Calu3 (cell line): ENCODE measurements around the gene BPHL. TPM values are rescaled to one million over a fixed set of nuclear protein-coding genes. Genes with fewer than 3 reads are reported as not detected.
"Not testable (repeated sequence)": the region's sequence is repeated elsewhere in the genome, so short reads cannot be mapped to it uniquely, and the experiment has no call there.

Source experiments
- BruUV-seq: library from RNA; stranded (reverse); fragments of 400-500 nt; replicated peaks from 2 replicates; lab custom pipeline; 2021; lab: Mats Ljungman, UMichigan
- CTCF ChIA-PET: fragments of 300-600 bp; sonication (Branson Sonifier 250); formaldehyde crosslinking; loops from one replicate; lab custom pipeline; 2022; ENCODE audit warnings: antibody characterized with exemption; lab: Charles Lee
- DNase-seq: peaks from one replicate; pipeline ENCODE4 v3.0.0; 2022
- H3K27ac Mint-ChIP-seq: one replicate; pipeline ENCODE4 v1.8.0; 2022; ENCODE audit warnings: mixed read lengths; ENCODE audit not compliant: unreplicated experiment
- H3K27me3 Mint-ChIP-seq: one replicate; pipeline ENCODE4 v1.8.0; 2022; ENCODE audit warnings: mixed read lengths; ENCODE audit not compliant: unreplicated experiment
- H3K36me3 Mint-ChIP-seq: one replicate; pipeline ENCODE4 v1.8.0; 2022; ENCODE audit warnings: mild to moderate bottlenecking, moderate library complexity, mixed read lengths; ENCODE audit not compliant: insufficient read depth, unreplicated experiment
- H3K4me1 Mint-ChIP-seq: one replicate; pipeline ENCODE4 v1.8.0; 2022; ENCODE audit warnings: mild to moderate bottlenecking, low read depth, mixed read lengths; ENCODE audit not compliant: unreplicated experiment
- H3K4me3 Mint-ChIP-seq: one replicate; pipeline ENCODE4 v1.8.0; 2022; ENCODE audit warnings: mild to moderate bottlenecking, low read depth, moderate library complexity, mixed read lengths; ENCODE audit not compliant: unreplicated experiment
- H3K9me3 Mint-ChIP-seq: one replicate; pipeline ENCODE4 v1.8.0; 2022; ENCODE audit warnings: low read depth, mixed read lengths; ENCODE audit not compliant: unreplicated experiment
- intact Hi-C: fragments of 100-400 bp; cut with micrococcal nuclease; formaldehyde crosslinking; loops from one replicate; pipeline ENCODE4 v1.10.0; 2022; ENCODE audit not compliant: unreplicated experiment
- total RNA-seq: library from RNA; stranded (reverse); gene quantifications from 2 replicates; pipeline ENCODE4 v1.2.3, GENCODE V29; 2022
- TF ChIP-seq, protein P1 (sequence below): fragments of 200-600 bp; IDR thresholded peaks from one replicate; pipeline ENCODE4 v1.8.0; 2022; ENCODE audit warnings: antibody characterized with exemption; ENCODE audit not compliant: unreplicated experiment

Gene BPHL
- total RNA-seq, 1 experiment from 2014 or later = 18.4 TPM

DNA sequence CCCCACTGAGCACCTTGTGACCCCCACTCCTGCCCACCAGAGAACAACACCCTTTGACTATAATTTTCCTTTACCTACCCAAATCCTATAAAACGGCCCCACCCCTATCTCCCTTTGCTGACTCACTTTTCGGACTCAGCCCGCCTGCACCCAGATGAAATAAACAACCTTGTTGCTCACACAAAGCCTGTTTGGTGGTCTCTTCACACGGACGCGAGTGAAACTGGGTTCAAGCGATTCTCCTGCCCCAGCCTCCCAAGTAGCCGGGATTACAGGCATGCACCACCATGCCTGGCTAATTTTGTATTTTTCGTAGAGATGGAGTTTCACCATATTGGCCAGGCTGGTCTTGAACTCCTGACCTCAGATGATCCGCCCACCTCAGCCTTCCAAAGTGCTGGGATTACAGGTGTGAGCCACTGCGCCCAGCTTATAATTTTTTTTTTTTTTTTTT lies 55.2 kb downstream of the BPHL start:
- H3K27ac Mint-ChIP-seq, H3K4me1 Mint-ChIP-seq, intact Hi-C loops, H3K36me3 Mint-ChIP-seq, H3K4me3 Mint-ChIP-seq, DNase-seq, BruUV-seq, H3K9me3 Mint-ChIP-seq: not testable (repeated sequence)
- H3K27me3 Mint-ChIP-seq = peaks cover 13% of the 10 kb centered on the region
- CTCF ChIA-PET = interaction anchor here (0.6 kb wide), 1 partner anchor 241 kb away, joined by 11 read pairs; no protein-coding TSS in a partner anchor

DNA sequence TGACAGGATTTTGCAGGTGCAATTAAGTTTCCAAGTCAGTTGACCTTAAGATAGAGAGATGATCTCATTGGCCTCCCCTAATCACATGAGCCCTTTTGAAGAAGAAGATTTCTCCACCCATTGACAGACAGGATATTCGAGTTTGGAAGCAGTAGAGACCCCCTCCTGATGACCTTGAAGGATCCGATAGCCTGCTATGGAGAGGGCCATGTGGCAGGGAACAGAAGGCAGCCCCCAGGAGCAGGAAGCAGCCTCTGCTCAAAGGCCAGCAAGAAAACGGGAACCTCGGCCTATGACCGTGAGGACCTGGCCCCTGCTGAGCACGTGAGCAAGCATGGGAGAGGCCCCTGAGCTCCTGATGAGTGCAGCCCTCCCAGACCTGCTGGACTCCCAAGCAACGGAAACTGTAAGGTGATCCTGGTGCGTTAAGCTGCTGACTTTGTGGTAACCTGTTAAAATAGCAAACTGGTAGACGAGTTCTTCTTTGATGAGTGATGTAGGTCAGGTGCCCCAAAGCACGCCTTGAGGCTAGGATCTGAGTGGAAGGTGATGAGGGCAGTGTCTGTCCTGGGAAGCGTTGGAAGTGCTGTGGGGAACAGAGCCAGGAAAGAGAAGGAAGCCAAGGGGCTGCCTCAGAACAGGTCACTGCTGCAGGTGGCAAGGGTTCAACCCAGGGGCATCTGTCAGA lies 57.3 kb downstream of the BPHL start:
- Mint-ChIP-seq H3K9me3 (no peaks in the 10 kb centered on the region), H3K27ac (no peak overlapping the region), H3K27me3 (peaks cover 13% of the 10 kb centered on the region), H3K4me3 (no peak overlapping the region), H3K4me1 (no peaks in the 10 kb centered on the region), H3K36me3 (no peaks in the 10 kb centered on the region)
- intact Hi-C loops = no loop called here
- no TSS peak for BruUV-seq
- CTCF ChIA-PET = no interaction called here
- TF ChIP-seq, protein P1, sequence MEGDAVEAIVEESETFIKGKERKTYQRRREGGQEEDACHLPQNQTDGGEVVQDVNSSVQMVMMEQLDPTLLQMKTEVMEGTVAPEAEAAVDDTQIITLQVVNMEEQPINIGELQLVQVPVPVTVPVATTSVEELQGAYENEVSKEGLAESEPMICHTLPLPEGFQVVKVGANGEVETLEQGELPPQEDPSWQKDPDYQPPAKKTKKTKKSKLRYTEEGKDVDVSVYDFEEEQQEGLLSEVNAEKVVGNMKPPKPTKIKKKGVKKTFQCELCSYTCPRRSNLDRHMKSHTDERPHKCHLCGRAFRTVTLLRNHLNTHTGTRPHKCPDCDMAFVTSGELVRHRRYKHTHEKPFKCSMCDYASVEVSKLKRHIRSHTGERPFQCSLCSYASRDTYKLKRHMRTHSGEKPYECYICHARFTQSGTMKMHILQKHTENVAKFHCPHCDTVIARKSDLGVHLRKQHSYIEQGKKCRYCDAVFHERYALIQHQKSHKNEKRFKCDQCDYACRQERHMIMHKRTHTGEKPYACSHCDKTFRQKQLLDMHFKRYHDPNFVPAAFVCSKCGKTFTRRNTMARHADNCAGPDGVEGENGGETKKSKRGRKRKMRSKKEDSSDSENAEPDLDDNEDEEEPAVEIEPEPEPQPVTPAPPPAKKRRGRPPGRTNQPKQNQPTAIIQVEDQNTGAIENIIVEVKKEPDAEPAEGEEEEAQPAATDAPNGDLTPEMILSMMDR = no peak
- no peak for DNase-seq

DNA sequence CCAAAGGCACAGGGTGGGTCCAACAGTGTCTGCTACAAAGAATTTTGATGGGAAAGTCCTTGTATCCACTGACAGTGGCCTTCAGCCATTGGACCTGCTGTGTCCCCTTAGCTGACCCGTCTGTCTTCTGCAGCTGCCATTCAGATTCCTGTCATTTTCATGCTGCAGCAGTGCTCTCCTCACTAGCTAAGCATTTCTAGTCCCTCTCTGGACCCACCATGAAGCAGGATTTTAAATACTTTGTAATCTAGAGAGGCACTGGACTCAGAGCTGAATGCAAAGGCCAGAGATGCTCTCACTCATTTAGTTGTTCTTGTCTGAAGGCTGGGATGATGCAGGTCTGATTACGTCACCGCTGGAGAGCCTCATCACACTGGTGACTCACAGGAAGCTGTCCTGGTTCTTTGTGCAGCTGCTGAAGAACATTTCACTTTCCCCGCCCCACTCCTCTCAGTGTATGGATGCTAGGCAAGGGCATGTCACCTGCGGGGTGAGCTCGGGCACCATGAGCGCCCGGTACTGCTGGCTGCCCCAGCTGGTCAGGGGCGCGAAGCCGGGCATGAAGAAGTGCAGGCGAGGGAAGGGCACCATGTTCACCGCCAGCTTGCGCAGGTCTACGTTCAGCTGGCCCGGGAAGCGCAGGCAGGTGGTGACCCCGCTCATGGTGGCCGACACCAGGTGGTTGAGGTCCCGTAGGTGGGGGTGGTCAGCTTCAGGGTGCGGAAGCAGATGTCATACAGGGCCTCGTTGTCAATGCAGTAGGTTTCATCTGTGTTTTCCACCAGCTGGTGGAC lies 58.2 kb downstream of the BPHL start:
- Mint-ChIP-seq H3K36me3 (no peaks in the 10 kb centered on the region), H3K27me3 (peaks cover 13% of the 10 kb centered on the region), H3K4me1 (no peaks in the 10 kb centered on the region), H3K4me3 (no peak overlapping the region), H3K9me3 (no peaks in the 10 kb centered on the region), H3K27ac (no peak overlapping the region)
- intact Hi-C loops = no loop called here
- no peak for DNase-seq
- CTCF ChIA-PET = interaction anchor here (0.6 kb wide), 1 partner anchor 14 kb away, joined by 3 read pairs; no protein-coding TSS in a partner anchor
- no TSS peak for BruUV-seq
- TF ChIP-seq, protein P1 = no peak

DNA sequence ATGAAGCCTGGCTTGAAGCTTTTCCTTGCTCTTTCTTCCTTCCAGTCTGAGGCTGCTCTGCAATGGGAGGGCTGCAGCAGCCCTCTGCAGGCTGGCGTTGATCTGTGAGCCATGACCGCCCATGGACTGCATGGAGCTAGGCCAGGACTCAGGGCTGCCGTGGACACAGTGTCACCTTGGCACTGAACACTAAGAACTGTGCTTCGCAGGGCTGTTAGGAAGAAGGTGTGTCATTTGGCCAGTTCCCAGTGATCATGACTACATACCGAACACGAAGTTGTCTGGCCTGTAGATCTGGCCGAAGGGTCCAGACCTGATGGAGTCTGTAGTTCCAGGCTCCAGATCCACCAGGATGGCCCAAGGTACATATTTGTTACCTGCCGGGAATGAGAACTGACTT lies 60.2 kb downstream of the BPHL start:
- H3K4me3 Mint-ChIP-seq, DNase-seq, BruUV-seq, H3K9me3 Mint-ChIP-seq, H3K36me3 Mint-ChIP-seq, H3K4me1 Mint-ChIP-seq, intact Hi-C loops, CTCF ChIA-PET, H3K27ac Mint-ChIP-seq: not testable (repeated sequence)
- peaks cover 13% of the 10 kb centered on the region for H3K27me3 Mint-ChIP-seq

DNA sequence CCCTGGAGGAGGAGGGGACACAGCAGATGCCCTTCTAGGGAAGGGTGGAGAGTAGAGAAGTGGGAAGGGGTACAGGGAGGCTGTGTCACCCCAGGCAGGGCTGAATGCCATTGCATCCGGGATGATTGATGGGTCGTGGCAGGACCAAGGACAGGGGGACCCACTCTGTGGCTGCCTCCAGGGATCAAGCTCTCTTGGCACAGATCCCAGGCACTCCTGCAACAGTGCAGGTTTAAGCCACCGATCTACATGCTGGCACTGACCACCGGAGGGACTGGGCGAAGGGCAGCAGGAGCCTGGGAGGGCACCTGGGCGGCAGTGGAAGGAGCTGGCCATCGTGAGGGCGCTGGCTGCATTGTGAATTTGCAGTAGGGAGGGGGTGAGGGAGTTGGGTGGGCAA lies 61.4 kb downstream of the BPHL start:
- H3K36me3 Mint-ChIP-seq, intact Hi-C loops, H3K4me3 Mint-ChIP-seq, DNase-seq, H3K9me3 Mint-ChIP-seq, BruUV-seq, H3K27ac Mint-ChIP-seq, CTCF ChIA-PET, H3K4me1 Mint-ChIP-seq: not testable (repeated sequence)
- H3K27me3 Mint-ChIP-seq = peaks cover 25% of the 10 kb centered on the region
